Mesendoderm (in vitro differentiated cells): Measurements from ENCODE around the gene PROK1.

Experiments
- DNase-seq: peaks from one replicate; pipeline ENCODE4 v3.0.0; 2013
- H2AK5ac ChIP-seq: 2 replicates; pipeline ENCODE4 v1.6.1; 2013; ENCODE audit warnings: low read length, inconsistent platforms
- H2BK120ac ChIP-seq: 2 replicates; pipeline ENCODE4 v1.6.1; 2013; ENCODE audit warnings: low read depth, mild to moderate bottlenecking, low read length, moderate library complexity, mixed read lengths
- H2BK15ac ChIP-seq: replicated peaks from 2 replicates; pipeline ENCODE4 v1.6.1; 2013; ENCODE audit warnings: low read depth, mild to moderate bottlenecking, moderate library complexity
- H2BK5ac ChIP-seq: 2 replicates; pipeline ENCODE4 v1.6.1; 2013; ENCODE audit warnings: low read length, inconsistent platforms
- H3K18ac ChIP-seq: 2 replicates; pipeline ENCODE4 v1.6.1; 2013; ENCODE audit warnings: mild to moderate bottlenecking, low read length, mixed read lengths
- H3K23ac ChIP-seq: one replicate; pipeline ENCODE4 v1.6.1; 2013; ENCODE audit warnings: low read length
- H3K27ac ChIP-seq: 2 replicates; pipeline ENCODE4 v1.5.1; 2013; ENCODE audit warnings: low read depth, mild to moderate bottlenecking, inconsistent platforms, low read length, moderate library complexity
- H3K27me3 ChIP-seq: 2 replicates; pipeline ENCODE4 v1.6.1; 2013; ENCODE audit warnings: low read length, control low read depth, mild to moderate bottlenecking, inconsistent platforms; ENCODE audit not compliant: insufficient read depth, poor library complexity
- H3K36me3 ChIP-seq: 2 replicates; pipeline ENCODE4 v1.6.1; 2013; ENCODE audit warnings: low read length, inconsistent platforms; ENCODE audit not compliant: control insufficient read depth, insufficient read depth
- H3K4ac ChIP-seq: one replicate; pipeline ENCODE4 v1.6.1; 2013; ENCODE audit warnings: low read depth, mild to moderate bottlenecking, low read length, moderate library complexity
- H3K4me1 ChIP-seq: 2 replicates; pipeline ENCODE4 v1.6.1; 2013; ENCODE audit warnings: low read depth, low read length, inconsistent platforms; ENCODE audit not compliant: control insufficient read depth
- H3K4me2 ChIP-seq: 2 replicates; pipeline ENCODE4 v1.6.1; 2013; ENCODE audit warnings: low read length
- H3K4me3 ChIP-seq: 2 replicates; pipeline ENCODE4 v1.5.1; 2013; ENCODE audit warnings: mild to moderate bottlenecking, low read length
- H3K56ac ChIP-seq: one replicate; pipeline ENCODE4 v1.6.1; 2013; ENCODE audit warnings: low read length
- H3K79me1 ChIP-seq: 2 replicates; pipeline ENCODE4 v1.6.1; 2013; ENCODE audit warnings: low read length, inconsistent platforms
- H3K79me2 ChIP-seq: 2 replicates; pipeline ENCODE4 v1.6.1; 2013; ENCODE audit warnings: mild to moderate bottlenecking, low read length; ENCODE audit not compliant: control insufficient read depth, insufficient read depth
- H3K9ac ChIP-seq: 2 replicates; pipeline ENCODE4 v1.6.1; 2013; ENCODE audit warnings: low read length, inconsistent platforms
- H4K5ac ChIP-seq: one replicate; pipeline ENCODE4 v1.6.1; 2013; ENCODE audit warnings: low read length
- H4K8ac ChIP-seq: one replicate; pipeline ENCODE4 v1.6.1; 2013; ENCODE audit warnings: low read depth, mild to moderate bottlenecking, control low read depth, low read length, moderate library complexity
- WGBS: extraction: QIAGEN DNeasy Blood & Tissue Kit; methylation state at CpG from one replicate; pipeline ENCODE4 v1.1.7; 2013; ENCODE audit warnings: low lambda C conversion rate, missing lambda C conversion rate; ENCODE audit not compliant: insufficient coverage; ENCODE audit errors: extremely low coverage; 5-methylcytosine and 5-hydroxymethylcytosine counted together

PROK1 gene

DNA sequence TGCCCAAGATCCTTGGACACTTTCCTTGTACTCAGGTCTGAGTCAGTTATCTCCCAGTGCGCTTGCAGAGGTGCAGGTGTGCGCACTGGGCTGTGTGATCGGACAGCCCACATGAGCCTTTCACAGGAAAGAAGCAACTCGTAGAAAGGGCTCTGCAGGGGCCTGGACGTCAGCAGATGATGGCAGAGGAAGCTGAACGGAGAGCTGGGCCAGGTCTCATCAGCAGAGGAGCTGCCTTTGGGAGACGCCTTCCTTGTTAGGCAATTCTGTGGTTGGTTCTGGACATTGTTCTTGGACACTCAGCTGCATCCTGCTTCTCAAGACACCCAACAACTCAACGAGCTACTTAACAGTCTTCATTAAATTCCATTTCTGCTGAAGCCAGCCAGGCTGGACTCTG, 7.5 kb upstream of the PROK1 start:
- no CpG with 5 or more reads among the region's 8 CpGs for WGBS
- H3K4ac ChIP-seq = no peak overlapping the region
- no peak overlapping the region for H2AK5ac ChIP-seq
- no peak overlapping the region for H2BK5ac ChIP-seq
- H3K56ac ChIP-seq = no peak overlapping the region
- no peak overlapping the region for H3K4me3 ChIP-seq
- DNase-seq = no peak
- H2BK15ac ChIP-seq = no peak overlapping the region
- peaks cover 7% of the 10 kb centered on the region for H3K4me1 ChIP-seq
- no peak overlapping the region for H4K5ac ChIP-seq
- H3K79me2 ChIP-seq = no peaks in the 10 kb centered on the region
- no peak overlapping the region for H3K23ac ChIP-seq
- no peak overlapping the region for H3K9ac ChIP-seq
- no peak overlapping the region for H3K18ac ChIP-seq
- no peak overlapping the region for H2BK120ac ChIP-seq
- H4K8ac ChIP-seq = no peak overlapping the region
- no peak overlapping the region for H3K4me2 ChIP-seq
- no peaks in the 10 kb centered on the region for H3K36me3 ChIP-seq
- H3K79me1 ChIP-seq = no peaks in the 10 kb centered on the region
- H3K27me3 ChIP-seq = no peaks in the 10 kb centered on the region
- no peak overlapping the region for H3K27ac ChIP-seq

DNA sequence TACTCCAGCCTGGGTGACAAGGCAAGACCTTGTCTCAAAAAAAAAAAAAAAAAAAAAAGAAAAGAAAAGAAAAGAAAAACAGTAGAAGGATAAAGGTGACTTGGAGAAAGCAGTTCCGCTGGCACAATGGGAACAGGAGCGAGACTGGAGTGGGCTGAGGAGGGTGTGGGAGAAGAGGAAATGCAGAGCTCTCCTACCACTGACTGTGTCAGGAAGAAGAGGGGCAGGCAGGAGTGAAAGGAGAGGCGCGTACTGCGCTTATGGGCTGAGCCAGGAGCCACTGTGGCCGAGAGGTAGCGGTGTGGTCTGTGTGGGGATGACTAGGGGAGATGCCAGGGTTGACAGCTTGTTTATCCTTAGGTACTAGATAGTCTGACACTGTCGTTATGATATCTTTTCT, 6.4 kb upstream of the PROK1 start:
- no peak overlapping the region for H3K56ac ChIP-seq
- H3K36me3 ChIP-seq = no peaks in the 10 kb centered on the region
- H3K27me3 ChIP-seq = no peaks in the 10 kb centered on the region
- H3K4ac ChIP-seq = no peak overlapping the region
- H4K5ac ChIP-seq = no peak overlapping the region
- no peaks in the 10 kb centered on the region for H3K79me1 ChIP-seq
- H3K79me2 ChIP-seq = no peaks in the 10 kb centered on the region
- H3K27ac ChIP-seq = no peak overlapping the region
- no peak overlapping the region for H2BK15ac ChIP-seq
- no CpG with 5 or more reads among the region's 8 CpGs for WGBS
- no peak overlapping the region for H3K4me3 ChIP-seq
- no peak for DNase-seq
- H3K4me1 ChIP-seq = no peaks in the 10 kb centered on the region
- H2AK5ac ChIP-seq = no peak overlapping the region
- no peak overlapping the region for H4K8ac ChIP-seq
- H3K18ac ChIP-seq = no peak overlapping the region
- no peak overlapping the region for H3K4me2 ChIP-seq
- H2BK120ac ChIP-seq = no peak overlapping the region
- H2BK5ac ChIP-seq = no peak overlapping the region
- H3K23ac ChIP-seq = no peak overlapping the region
- H3K9ac ChIP-seq = no peak overlapping the region

DNA sequence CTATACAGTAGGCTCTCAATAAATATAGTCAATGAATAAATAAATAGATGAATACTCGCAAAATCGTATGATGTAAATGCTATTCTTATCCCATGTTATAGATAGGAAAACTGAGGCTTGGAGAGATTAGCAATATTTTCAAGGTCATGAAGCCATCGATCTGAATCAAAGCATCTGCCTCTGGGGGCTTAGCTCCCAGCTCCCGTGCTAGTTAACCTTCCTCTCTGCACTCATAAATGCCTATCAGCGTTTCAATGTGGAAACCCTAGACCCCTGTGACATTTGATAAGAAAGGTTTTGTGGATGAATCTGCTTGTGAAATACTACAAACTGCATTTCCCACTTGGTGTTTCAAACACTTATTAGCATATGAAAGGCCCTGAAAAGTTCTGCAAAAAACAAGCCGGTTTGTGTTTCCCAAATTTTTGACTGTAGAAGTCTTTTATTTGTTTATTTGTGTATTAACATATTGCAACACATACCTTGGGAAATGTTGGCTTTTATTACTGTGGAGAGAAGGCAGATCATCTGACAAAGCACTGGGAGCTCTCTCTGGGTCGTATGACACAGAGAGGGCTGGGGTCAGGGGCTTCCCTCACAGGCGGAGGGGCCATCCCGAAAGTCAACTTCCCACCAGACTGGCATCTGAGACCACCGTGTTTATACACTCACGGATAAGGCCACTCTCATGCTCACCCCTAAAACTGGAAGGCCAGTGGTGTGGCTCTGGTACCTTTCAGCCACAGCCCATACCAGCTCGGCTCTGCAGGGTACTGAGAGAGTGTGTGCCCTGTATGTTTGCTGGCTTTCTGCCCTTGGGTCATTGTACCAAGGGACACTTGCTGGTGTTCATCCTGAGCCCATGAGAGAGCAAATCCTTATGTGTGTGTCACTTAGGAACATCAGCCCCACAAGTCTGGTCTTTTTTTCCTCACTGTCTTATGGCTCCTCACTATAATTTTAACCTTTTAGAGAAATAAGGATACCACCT, 993 bp upstream of the PROK1 start:
- H3K4ac ChIP-seq = no peak overlapping the region
- H3K23ac ChIP-seq = no peak overlapping the region
- H3K56ac ChIP-seq = no peak overlapping the region
- no peaks in the 10 kb centered on the region for H3K79me1 ChIP-seq
- DNase-seq = no peak
- H2BK5ac ChIP-seq = no peak overlapping the region
- H3K9ac ChIP-seq = no peak overlapping the region
- no peak overlapping the region for H4K5ac ChIP-seq
- no peaks in the 10 kb centered on the region for H3K79me2 ChIP-seq
- no peak overlapping the region for H4K8ac ChIP-seq
- no peak overlapping the region for H3K4me3 ChIP-seq
- no peak overlapping the region for H2AK5ac ChIP-seq
- no peak overlapping the region for H3K4me2 ChIP-seq
- H2BK120ac ChIP-seq = no peak overlapping the region
- no peaks in the 10 kb centered on the region for H3K27me3 ChIP-seq
- no CpG with 5 or more reads among the region's 12 CpGs for WGBS
- no peak overlapping the region for H2BK15ac ChIP-seq
- no peak overlapping the region for H3K27ac ChIP-seq
- H3K18ac ChIP-seq = no peak overlapping the region
- H3K36me3 ChIP-seq = no peaks in the 10 kb centered on the region
- peaks cover 10% of the 10 kb centered on the region for H3K4me1 ChIP-seq

DNA sequence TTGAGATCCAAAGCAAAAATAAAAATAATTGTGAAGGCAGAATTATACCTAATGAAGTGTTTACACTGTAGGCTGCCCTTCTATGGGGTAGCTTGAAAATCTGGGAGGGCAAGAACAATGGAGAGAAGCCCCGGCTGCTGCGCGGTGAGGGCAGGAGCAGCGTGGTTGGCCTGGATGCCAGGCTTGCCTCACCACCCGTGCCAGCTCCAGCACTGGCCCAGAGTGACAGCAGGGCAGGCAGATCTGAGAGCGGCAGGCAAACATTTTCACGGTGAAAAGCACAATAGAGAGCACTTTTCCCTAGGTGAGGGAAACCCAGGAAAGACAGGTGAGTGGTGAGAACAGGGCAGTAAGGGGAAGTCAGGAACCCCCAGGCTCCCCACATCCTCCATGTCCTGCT, 1.4 kb downstream of the PROK1 start:
- Histone ChIP-seq H3K18ac (no peak overlapping the region), H4K8ac (no peak overlapping the region), H2BK120ac (no peak overlapping the region), H3K79me2 (no peaks in the 10 kb centered on the region), H3K79me1 (no peaks in the 10 kb centered on the region), H2AK5ac (no peak overlapping the region), H3K27ac (no peak overlapping the region), H4K5ac (no peak overlapping the region), H3K56ac (no peak overlapping the region), H3K9ac (no peak overlapping the region), H2BK5ac (peak overlapping the region; percentile 9), H3K4ac (no peak overlapping the region), H3K4me2 (no peak overlapping the region), H3K4me3 (no peak overlapping the region), H3K4me1 (peaks cover 10% of the 10 kb centered on the region), H2BK15ac (no peak overlapping the region), H3K27me3 (no peaks in the 10 kb centered on the region), H3K23ac (no peak overlapping the region), H3K36me3 (no peaks in the 10 kb centered on the region)
- no peak for DNase-seq
- WGBS = no CpG with 5 or more reads among the region's 7 CpGs

DNA sequence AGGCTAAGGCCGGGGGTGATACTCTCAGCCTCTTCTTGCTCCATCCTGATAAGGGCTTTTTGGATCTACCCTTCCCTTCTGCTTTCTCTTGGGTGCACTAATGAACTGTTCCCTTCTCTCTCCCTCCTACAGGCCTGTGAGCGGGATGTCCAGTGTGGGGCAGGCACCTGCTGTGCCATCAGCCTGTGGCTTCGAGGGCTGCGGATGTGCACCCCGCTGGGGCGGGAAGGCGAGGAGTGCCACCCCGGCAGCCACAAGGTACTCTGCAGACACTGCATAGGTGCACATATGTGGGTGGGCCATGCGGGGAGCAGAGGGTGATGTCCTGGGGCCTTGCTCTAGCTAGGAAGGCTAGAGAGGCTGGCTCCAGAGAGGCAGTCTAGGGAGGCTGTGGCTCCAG, 2.9 kb downstream of the PROK1 start:
- H2BK5ac ChIP-seq = no peak overlapping the region
- no peak overlapping the region for H2AK5ac ChIP-seq
- H3K23ac ChIP-seq = no peak overlapping the region
- H3K4ac ChIP-seq = no peak overlapping the region
- H3K4me1 ChIP-seq = peaks cover 10% of the 10 kb centered on the region
- no peaks in the 10 kb centered on the region for H3K79me2 ChIP-seq
- no peak overlapping the region for H3K56ac ChIP-seq
- no peak overlapping the region for H3K18ac ChIP-seq
- no peak overlapping the region for H2BK15ac ChIP-seq
- no peak for DNase-seq
- H3K27me3 ChIP-seq = no peaks in the 10 kb centered on the region
- no peak overlapping the region for H3K27ac ChIP-seq
- no CpG with 5 or more reads among the region's 9 CpGs for WGBS
- no peak overlapping the region for H3K9ac ChIP-seq
- H3K4me2 ChIP-seq = no peak overlapping the region
- H2BK120ac ChIP-seq = no peak overlapping the region
- no peak overlapping the region for H4K5ac ChIP-seq
- no peaks in the 10 kb centered on the region for H3K79me1 ChIP-seq
- no peaks in the 10 kb centered on the region for H3K36me3 ChIP-seq
- no peak overlapping the region for H3K4me3 ChIP-seq
- H4K8ac ChIP-seq = no peak overlapping the region
